ENCODE data around the gene LRRC17. TPM values are rescaled to one million over a fixed set of nuclear protein-coding genes. Genes with fewer than 3 reads are reported as not detected.

Gene LRRC17, protein sequence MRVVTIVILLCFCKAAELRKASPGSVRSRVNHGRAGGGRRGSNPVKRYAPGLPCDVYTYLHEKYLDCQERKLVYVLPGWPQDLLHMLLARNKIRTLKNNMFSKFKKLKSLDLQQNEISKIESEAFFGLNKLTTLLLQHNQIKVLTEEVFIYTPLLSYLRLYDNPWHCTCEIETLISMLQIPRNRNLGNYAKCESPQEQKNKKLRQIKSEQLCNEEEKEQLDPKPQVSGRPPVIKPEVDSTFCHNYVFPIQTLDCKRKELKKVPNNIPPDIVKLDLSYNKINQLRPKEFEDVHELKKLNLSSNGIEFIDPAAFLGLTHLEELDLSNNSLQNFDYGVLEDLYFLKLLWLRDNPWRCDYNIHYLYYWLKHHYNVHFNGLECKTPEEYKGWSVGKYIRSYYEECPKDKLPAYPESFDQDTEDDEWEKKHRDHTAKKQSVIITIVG
- 229 and 230 TPM in 2 replicates for total RNA-seq

DNA sequence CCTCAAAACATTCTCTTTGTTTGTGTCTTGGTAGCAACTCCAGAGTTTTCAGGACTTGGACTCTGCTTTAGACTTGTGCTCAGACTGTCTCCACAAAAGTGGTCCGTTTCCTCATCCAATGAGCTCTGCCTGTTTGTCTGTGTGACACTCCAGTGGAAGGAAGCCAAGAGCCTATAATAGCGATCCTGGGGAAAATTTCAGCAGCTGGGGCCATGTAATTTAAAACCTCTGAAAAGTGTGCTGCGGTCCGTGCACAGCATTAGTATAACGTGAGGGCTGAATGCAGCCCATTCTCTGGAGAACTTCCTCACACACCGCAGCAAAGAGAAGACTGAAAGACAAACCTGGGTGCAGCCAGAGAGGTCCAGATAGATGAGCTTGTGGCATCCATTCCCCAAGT is at the start of gene LRRC17:
LRRC17 (plus strand) TSS at position 259 of the 400 bp plus-strand sequence. CDS start 20,914 bp downstream, outside the sequence.

Other genes starting within 250 kb of the LRRC17 start
- 1.5 and 2.1 TPM in 2 replicates for gene POLR2J2, start 241.3 kb upstream of the LRRC17 start, total RNA-seq
- gene FAM185A, start 164.0 kb upstream of the LRRC17 start, total RNA-seq, result 9.4 and 17.3 TPM in 2 replicates
- gene FBXL13, start 161.8 kb downstream of the LRRC17 start, total RNA-seq, result 1.00 and 4.4 TPM in 2 replicates
- gene ARMC10, start 162.1 kb downstream of the LRRC17 start, total RNA-seq, result 32.1 and 34.9 TPM in 2 replicates
- 11.2 and 12.5 TPM in 2 replicates for gene NAPEPLD, start 236.1 kb downstream of the LRRC17 start, total RNA-seq

Measured in cardiac ventricle fibroblast (primary cell).